Thyroid gland (tissue), 4 donors: ENCODE measurements around the gene TNS3. TPM values are rescaled to one million over a fixed set of nuclear protein-coding genes. Genes with fewer than 3 reads are reported as not detected.

Experiments used
- DNase-seq, 2 donors: peaks; one replicate each; pipeline ENCODE4 v3.0.0-alpha.2; 2019
- H3K27ac ChIP-seq, 3 donors: fragments of 200-600 bp; sonication (generic); 1 replicate in 2 of 3; 2 replicates in 1 of 3; pipeline ENCODE4 v1.5.1; 2016 to 2019; ENCODE audit warnings: mild to moderate bottlenecking in 1 of 3, moderate library complexity in 1 of 3
- H3K27me3 ChIP-seq: fragments of 200-600 bp; sonication (generic); one replicate; pipeline ENCODE4 v1.5.1; 2019
- H3K36me3 ChIP-seq, 2 donors: fragments of 200-600 bp; sonication (generic); one replicate each; pipeline ENCODE4 v1.5.1; 2016 to 2019
- H3K4me1 ChIP-seq, 2 donors: fragments of 200-600 bp; sonication (generic); one replicate each; pipeline ENCODE4 v1.5.1; 2017 to 2019
- H3K4me3 ChIP-seq, 3 donors: fragments of 200-600 bp; sonication (generic); replicated peaks in 1 of 3; 1 replicate in 2 of 3; 2 replicates in 1 of 3; pipeline ENCODE4 v1.5.1; 2016; ENCODE audit warnings: mild to moderate bottlenecking in 1 of 3
- H3K9me3 ChIP-seq: fragments of 200-600 bp; sonication (generic); one replicate; pipeline ENCODE4 v1.5.1; 2017
- POLR2A ChIP-seq, 2 donors: fragments of 450-650 bp; IDR thresholded peaks; one replicate each; pipeline ENCODE4 v1.6.1; 2017; ENCODE audit warnings: antibody characterized with exemption in 2 of 2, mild to moderate bottlenecking in 2 of 2, moderate library complexity in 1 of 2
- WGBS, 2 donors: methylation state at CpG; one replicate each; pipeline ENCODE4 v1.1.5; 2017; 5-methylcytosine and 5-hydroxymethylcytosine counted together
- intact Hi-C: fragments of 100-400 bp; cut with DNase I; formaldehyde crosslinking; loops from one replicate; pipeline ENCODE4 v1.15.1; 2023
- total RNA-seq, 4 donors: library from RNA; depleted of rRNA; stranded (reverse); fragments of >200 nt; gene quantifications; one replicate each; pipeline ENCODE4 v1.2.3, GENCODE V29; 2016
- TF ChIP-seq, protein P1 (sequence below), 6 experiments: fragments of 200-600 bp in 3 of 6; fragments of 450-650 bp in 3 of 6; sonication (generic) in 3 of 6; IDR thresholded peaks; one replicate each; pipeline ENCODE4 v1.5.1; 2016 to 2019; ENCODE audit warnings: antibody characterized with exemption in 6 of 6, mild to moderate bottlenecking in 2 of 6, inconsistent platforms in 1 of 6, moderate library complexity in 1 of 6

The TNS3 gene
- total RNA-seq, 4 donors from 2014 or later = 65.8 to 93.0 (median 80.7) TPM

DNA sequence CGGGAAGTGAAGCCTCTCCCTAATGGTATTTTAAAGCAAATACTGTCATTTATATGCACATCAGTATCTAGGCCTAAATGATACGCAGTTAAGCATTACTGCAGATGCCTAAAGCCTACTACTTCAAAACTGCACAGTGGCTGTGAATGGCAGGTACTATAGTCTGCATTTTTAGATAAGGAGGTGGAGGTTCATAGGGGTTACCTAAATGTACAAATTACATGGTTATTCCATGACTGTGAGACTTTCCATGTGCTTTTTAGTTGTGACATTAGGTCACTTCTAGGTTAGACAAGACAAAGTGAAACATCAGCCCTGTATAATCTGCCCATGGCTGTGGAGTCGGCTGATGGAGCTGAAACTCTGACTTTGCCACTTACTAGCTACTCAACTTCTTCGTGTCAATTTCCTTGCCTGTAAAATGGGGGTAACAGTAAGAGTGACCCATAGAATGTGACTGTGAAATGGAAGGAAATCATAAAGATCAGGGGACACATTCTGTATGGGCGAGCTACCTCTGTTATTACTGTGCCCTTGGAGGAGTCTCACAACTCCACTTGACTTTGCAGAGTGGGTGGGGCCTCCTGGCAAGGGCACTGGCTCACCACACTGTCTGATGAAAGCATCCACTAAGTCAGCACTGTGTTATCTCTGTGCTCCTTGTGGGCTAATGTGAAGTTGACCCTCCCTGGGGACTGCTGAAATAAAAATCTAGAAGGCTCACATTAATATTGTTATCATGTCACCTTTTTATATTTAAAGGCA, 239.4 kb downstream of the TNS3 start:
- H3K4me1 ChIP-seq = peaks cover 19 to 21% of the 10 kb centered on the region in 2 donors
- no peaks in the 10 kb centered on the region for H3K9me3 ChIP-seq
- H3K36me3 ChIP-seq = peaks cover 0 to 18% of the 10 kb centered on the region in 2 donors
- 76 to 79% methylated on average over 5 of the region's 5 CpGs for WGBS, 2 donors
- DNase-seq = peak; percentile 74 to 79
- no peaks in the 10 kb centered on the region for H3K27me3 ChIP-seq
- intact Hi-C loops = no loop called here
- TF ChIP-seq, protein P1, sequence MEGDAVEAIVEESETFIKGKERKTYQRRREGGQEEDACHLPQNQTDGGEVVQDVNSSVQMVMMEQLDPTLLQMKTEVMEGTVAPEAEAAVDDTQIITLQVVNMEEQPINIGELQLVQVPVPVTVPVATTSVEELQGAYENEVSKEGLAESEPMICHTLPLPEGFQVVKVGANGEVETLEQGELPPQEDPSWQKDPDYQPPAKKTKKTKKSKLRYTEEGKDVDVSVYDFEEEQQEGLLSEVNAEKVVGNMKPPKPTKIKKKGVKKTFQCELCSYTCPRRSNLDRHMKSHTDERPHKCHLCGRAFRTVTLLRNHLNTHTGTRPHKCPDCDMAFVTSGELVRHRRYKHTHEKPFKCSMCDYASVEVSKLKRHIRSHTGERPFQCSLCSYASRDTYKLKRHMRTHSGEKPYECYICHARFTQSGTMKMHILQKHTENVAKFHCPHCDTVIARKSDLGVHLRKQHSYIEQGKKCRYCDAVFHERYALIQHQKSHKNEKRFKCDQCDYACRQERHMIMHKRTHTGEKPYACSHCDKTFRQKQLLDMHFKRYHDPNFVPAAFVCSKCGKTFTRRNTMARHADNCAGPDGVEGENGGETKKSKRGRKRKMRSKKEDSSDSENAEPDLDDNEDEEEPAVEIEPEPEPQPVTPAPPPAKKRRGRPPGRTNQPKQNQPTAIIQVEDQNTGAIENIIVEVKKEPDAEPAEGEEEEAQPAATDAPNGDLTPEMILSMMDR (IDR thresholded peaks at IDR 0.05) = no peak
- peak in 1 of 2 donors; percentile 22 for TF ChIP-seq POLR2A (IDR thresholded peaks at IDR 0.05)
- no peak overlapping the region for H3K4me3 ChIP-seq
- peak overlapping the region; percentile 43 to 65 (median 51) for H3K27ac ChIP-seq

DNA sequence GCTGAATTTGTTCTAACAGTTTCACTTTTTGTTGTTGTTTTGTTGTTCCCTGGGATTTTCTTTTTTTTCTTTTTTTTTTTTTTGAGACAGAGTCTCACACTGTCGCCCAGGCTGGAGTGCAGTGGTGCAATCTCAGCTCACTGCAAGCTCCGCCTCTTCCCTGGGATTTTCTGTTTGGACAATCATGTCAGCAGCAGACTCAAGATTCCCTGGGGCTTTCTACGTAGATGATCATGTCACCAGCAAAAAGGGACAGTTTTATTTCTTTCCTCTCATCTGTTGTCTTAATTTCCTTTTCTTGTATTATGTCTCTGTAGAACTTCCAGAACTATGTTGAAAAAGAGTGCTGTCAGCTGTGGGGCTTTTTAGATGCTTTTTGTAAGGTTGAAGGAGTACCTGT, 241.4 kb downstream of the TNS3 start:
- Histone ChIP-seq H3K4me1 (peaks cover 31 to 36% of the 10 kb centered on the region in 2 donors), H3K27ac (peak overlapping the region in 1 of 3 donors; percentile 24), H3K36me3 (peaks cover 0 to 18% of the 10 kb centered on the region in 2 donors), H3K4me3 (no peak overlapping the region), H3K27me3 (no peaks in the 10 kb centered on the region), H3K9me3 (no peaks in the 10 kb centered on the region)
- DNase-seq = no peak
- 88 to 90% methylated on average over 3 of the region's 3 CpGs for WGBS, 2 donors
- no peak for TF ChIP-seq POLR2A (IDR thresholded peaks at IDR 0.05)
- TF ChIP-seq, protein P1 (IDR thresholded peaks at IDR 0.05) = no peak
- intact Hi-C loops = no loop called here

DNA sequence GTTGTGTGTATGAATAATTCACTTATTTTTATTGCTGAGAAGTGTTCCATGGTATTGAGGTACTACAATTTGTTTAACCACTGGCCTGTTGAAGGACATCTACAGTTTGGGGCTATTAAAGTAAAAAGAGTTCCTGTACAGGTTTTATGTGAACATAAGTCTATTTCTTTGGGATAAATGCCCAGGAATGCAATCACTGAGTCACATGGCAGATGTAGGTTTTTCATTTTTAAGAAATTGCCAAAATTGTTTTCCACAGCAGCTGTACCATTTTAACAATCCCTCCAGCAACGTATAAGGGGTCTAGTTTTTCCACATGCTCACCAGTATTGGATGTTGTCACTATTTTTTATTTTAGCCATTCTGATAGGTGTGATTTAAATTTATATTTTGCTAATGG, 243.9 kb downstream of the TNS3 start:
- WGBS, 2 donors = 89 to 96% methylated on average over 1 of the region's 1 CpG
- no peaks in the 10 kb centered on the region for H3K27me3 ChIP-seq
- no peak for TF ChIP-seq POLR2A (IDR thresholded peaks at IDR 0.05)
- TF ChIP-seq, protein P1 (IDR thresholded peaks at IDR 0.05) = no peak
- intact Hi-C loops = no loop called here
- no peaks in the 10 kb centered on the region for H3K36me3 ChIP-seq
- DNase-seq = no peak
- H3K4me3 ChIP-seq = no peak overlapping the region
- H3K4me1 ChIP-seq = peaks cover 33 to 42% of the 10 kb centered on the region in 2 donors
- no peaks in the 10 kb centered on the region for H3K9me3 ChIP-seq
- peak overlapping the region in 1 of 3 donors; percentile 95 for H3K27ac ChIP-seq

DNA sequence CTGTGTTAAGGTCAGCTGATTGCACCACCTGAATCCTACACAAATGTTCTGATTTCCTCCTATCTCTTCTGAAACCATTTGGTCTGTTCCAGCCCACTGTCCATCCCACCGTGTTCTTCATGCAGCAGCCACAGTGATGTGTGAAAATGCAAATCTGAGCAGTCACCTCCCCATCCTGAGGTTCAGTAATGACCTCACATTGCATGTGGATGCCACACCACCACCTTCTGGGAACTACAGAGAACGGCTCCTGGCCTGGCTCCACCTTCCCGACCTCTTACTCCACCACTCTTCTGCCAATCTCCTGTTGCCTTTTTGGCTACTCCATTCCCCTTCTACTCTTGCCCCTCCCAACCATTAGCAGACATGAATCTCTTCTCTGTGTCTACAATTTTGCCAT, 244.4 kb downstream of the TNS3 start:
- WGBS, 2 donors = 70 to 83% methylated on average over 3 of the region's 3 CpGs

More for the DNA sequence above, 244.4 kb downstream of the TNS3 start:
- no peak overlapping the region for H3K4me3 ChIP-seq
- no peak for TF ChIP-seq POLR2A (IDR thresholded peaks at IDR 0.05)
- TF ChIP-seq, protein P1 (IDR thresholded peaks at IDR 0.05) = no peak
- peak overlapping the region in 2 of 3 donors; percentile 53 to 95 for H3K27ac ChIP-seq
- H3K9me3 ChIP-seq = no peaks in the 10 kb centered on the region
- no peaks in the 10 kb centered on the region for H3K27me3 ChIP-seq
- no peak for DNase-seq
- H3K4me1 ChIP-seq = peaks cover 28 to 42% of the 10 kb centered on the region in 2 donors
- no peaks in the 10 kb centered on the region for H3K36me3 ChIP-seq
- intact Hi-C loops = no loop called here
